GM18868 (cell line): ENCODE results near the gene CDC42EP4.
"Not testable (repeated sequence)": the region's sequence is repeated elsewhere in the genome, so short reads cannot be mapped to it uniquely, and the experiment has no call there.

Source experiments
- ATAC-seq: cut with Tn5 transposase; IDR thresholded peaks from one replicate; pipeline ENCODE4 v1.9.1; 2021; ENCODE audit warnings: mild to moderate bottlenecking, moderate library complexity; ENCODE audit not compliant: unreplicated experiment

CDC42EP4 gene

GRCh38 chr17:73281928-73282327 is 29.9 kb downstream of the CDC42EP4 start:
- peak; percentile 96 for ATAC-seq

- no peak for ATAC-seq
These were observed 31.6 kb downstream of the CDC42EP4 start for GRCh38 chr17:73280191-73280590.

- no peak for ATAC-seq
These were observed 32.1 kb downstream of the CDC42EP4 start for GRCh38 chr17:73279704-73280103.

GRCh38 chr17:73278465-73279453 is 33.0 kb downstream of the CDC42EP4 start:
- no peak for ATAC-seq

- ATAC-seq: no peak
These were observed 33.7 kb downstream of the CDC42EP4 start for GRCh38 chr17:73278049-73278464.

GRCh38 chr17:73274490-73274889 is 37.3 kb downstream of the CDC42EP4 start:
- ATAC-seq: no peak

GRCh38 chr17:73272906-73273218 is 38.9 kb downstream of the CDC42EP4 start:
- no peak for ATAC-seq

GRCh38 chr17:73271072-73271471 is 40.7 kb downstream of the CDC42EP4 start:
- ATAC-seq: peak; percentile 99

- no peak for ATAC-seq
These were observed 42.0 kb downstream of the CDC42EP4 start for GRCh38 chr17:73269791-73270190.

GRCh38 chr17:73269329-73269615 is 42.5 kb downstream of the CDC42EP4 start:
- ATAC-seq: no peak

- ATAC-seq: no peak
These were observed 43.0 kb downstream of the CDC42EP4 start for GRCh38 chr17:73268582-73269328.

GRCh38 chr17:73267648-73268537 is 43.9 kb downstream of the CDC42EP4 start:
- no peak for ATAC-seq

GRCh38 chr17:73266796-73267195 is 45.0 kb downstream of the CDC42EP4 start:
- no peak for ATAC-seq

- no peak for ATAC-seq
These were observed 45.9 kb downstream of the CDC42EP4 start for GRCh38 chr17:73265646-73266640.

GRCh38 chr17:73264448-73264847 is 47.4 kb downstream of the CDC42EP4 start:
- ATAC-seq: not testable (repeated sequence)

GRCh38 chr17:73262676-73263642 is 48.8 kb downstream of the CDC42EP4 start:
- ATAC-seq: no peak

GRCh38 chr17:73261952-73262675 is 49.7 kb downstream of the CDC42EP4 start:
- ATAC-seq: no peak

GRCh38 chr17:73261617-73261951 is 50.2 kb downstream of the CDC42EP4 start, which contains the start of gene CPSF4L:
Gene CPSF4L, minus strand, starts transcription at chr17:73261880. Its CDS starts 62 bp downstream, at chr17:73261818.
- ATAC-seq: no peak
